ENCODE results near the gene CD72.
"Not testable (repeated sequence)": the region's sequence is repeated elsewhere in the genome, so short reads cannot be mapped to it uniquely, and the experiment has no call there.

CD72 gene

GRCh38 chr9:35615981-35616680 is 2.1 kb downstream of the CD72 start:
- DNase-seq, result no peak

- no peak for DNase-seq
Observed at GRCh38 chr9:35612843-35613242, 5.4 kb downstream of the CD72 start.

GRCh38 chr9:35612066-35612465 is 6.1 kb downstream of the CD72 start:
- not testable (repeated sequence) for DNase-seq

GRCh38 chr9:35611230-35611797 is 6.9 kb downstream of the CD72 start:
- peak; percentile 74 for DNase-seq

- DNase-seq, result no peak
Observed at GRCh38 chr9:35609820-35610163, 8.4 kb downstream of the CD72 start.

- no peak for DNase-seq
Observed at GRCh38 chr9:35609001-35609819, 9.0 kb downstream of the CD72 start.

- DNase-seq, result no peak
Observed at GRCh38 chr9:35608221-35608620, 10.0 kb downstream of the CD72 start.

- DNase-seq, result no peak
Observed at GRCh38 chr9:35606726-35607125, 11.5 kb downstream of the CD72 start.

GRCh38 chr9:35606138-35606504 is 12.1 kb downstream of the CD72 start:
- no peak for DNase-seq

- DNase-seq, result peak; percentile 72
Observed at GRCh38 chr9:35605351-35606137, 12.7 kb downstream of the CD72 start.

- DNase-seq, result peak; percentile 92
Observed at GRCh38 chr9:35604578-35605350, 13.4 kb downstream of the CD72 start, which contains the start of gene TESK1. Gene TESK1 (plus strand): TSS chr9:35605262. CDS start chr9:35605620, 358 bp downstream.

GRCh38 chr9:35603986-35604577 is 14.1 kb downstream of the CD72 start:
- peak; percentile 98 for DNase-seq

- DNase-seq, result peak; percentile 73
Observed at GRCh38 chr9:35603506-35603985, 14.7 kb downstream of the CD72 start.

- DNase-seq, result no peak
Observed at GRCh38 chr9:35599763-35600604, 18.2 kb downstream of the CD72 start.

- no peak for DNase-seq
Observed at GRCh38 chr9:35598866-35599590, 19.2 kb downstream of the CD72 start.

- DNase-seq, result not testable (repeated sequence)
Observed at GRCh38 chr9:35596907-35597306, 21.3 kb downstream of the CD72 start.

- no peak for DNase-seq
Observed at GRCh38 chr9:35594471-35594870, 23.7 kb downstream of the CD72 start.

GRCh38 chr9:35593581-35593980 is 24.6 kb downstream of the CD72 start:
- no peak for DNase-seq

- DNase-seq, result not testable (repeated sequence)
Observed at GRCh38 chr9:35588506-35588905, 29.7 kb downstream of the CD72 start.

GRCh38 chr9:35584681-35585080 is 33.5 kb downstream of the CD72 start:
- not testable (repeated sequence) for DNase-seq

Measured in activated CD8-positive, alpha-beta memory T cell treated with anti-CD3 and anti-CD28 coated beads for 24 hours (primary cell).